NCI-H446 (cell line): Measurements from ENCODE around the gene NAPSA.
A peak's percentile ranks its signal among the peaks of the same experiment; 100 is the strongest.

Source experiments
- DNase-seq, 2 experiments: peaks; one replicate each; lab custom pipeline; 2025; lab: John Stamatoyannopoulos, UW

Gene NAPSA

DNA sequence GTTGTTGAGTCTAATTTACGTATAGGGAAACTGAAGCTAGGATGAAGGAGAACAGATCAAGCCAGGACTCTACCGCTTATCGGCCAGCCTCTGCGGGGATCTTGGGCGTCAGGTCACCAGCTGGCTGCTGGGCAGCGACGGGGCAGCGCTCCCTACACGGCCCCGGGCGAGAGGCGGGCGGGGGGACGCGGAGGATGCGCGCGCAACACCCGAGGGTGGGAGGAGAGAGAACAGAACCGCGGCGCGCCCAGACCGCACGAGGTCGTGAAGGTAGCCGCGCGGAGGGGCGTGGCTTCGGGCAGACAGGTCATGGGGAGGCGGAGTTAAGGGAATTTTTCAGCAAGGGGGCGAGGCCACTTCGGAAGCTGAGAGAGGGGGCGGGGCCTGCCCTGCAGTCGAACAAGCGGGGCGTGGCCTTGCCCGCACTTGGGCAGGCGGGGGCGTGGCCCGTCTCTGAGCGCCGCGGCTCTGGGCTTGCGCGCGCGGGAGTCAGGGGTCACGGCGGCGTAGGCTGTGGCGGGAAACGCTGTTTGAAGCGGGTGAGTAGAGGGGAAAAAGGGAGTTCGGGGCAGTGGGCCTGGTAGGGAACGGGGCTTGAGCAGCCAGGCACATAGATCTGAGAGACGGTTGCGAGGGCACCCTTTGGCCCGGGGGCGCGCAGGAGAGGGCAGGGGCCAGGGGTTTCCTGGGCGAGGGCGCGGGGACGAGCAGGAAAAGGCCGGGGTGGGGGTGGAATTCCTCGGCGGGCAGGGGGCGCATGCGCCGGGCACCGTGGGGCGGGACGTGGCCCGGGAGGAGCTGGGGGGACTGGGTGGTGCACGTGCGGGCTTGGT is 18.6 kb upstream of the NAPSA start, which contains the start of gene POLD1:
Gene POLD1, plus strand, starts transcription at position 496 of the 833 bp plus-strand sequence. CDS start 14,505 bp downstream, outside the sequence.
- DNase-seq: peak; percentile 90 to 98

GRCh38 chr19:50383001-50383851 is 17.8 kb upstream of the NAPSA start:
- DNase-seq: no peak

DNA sequence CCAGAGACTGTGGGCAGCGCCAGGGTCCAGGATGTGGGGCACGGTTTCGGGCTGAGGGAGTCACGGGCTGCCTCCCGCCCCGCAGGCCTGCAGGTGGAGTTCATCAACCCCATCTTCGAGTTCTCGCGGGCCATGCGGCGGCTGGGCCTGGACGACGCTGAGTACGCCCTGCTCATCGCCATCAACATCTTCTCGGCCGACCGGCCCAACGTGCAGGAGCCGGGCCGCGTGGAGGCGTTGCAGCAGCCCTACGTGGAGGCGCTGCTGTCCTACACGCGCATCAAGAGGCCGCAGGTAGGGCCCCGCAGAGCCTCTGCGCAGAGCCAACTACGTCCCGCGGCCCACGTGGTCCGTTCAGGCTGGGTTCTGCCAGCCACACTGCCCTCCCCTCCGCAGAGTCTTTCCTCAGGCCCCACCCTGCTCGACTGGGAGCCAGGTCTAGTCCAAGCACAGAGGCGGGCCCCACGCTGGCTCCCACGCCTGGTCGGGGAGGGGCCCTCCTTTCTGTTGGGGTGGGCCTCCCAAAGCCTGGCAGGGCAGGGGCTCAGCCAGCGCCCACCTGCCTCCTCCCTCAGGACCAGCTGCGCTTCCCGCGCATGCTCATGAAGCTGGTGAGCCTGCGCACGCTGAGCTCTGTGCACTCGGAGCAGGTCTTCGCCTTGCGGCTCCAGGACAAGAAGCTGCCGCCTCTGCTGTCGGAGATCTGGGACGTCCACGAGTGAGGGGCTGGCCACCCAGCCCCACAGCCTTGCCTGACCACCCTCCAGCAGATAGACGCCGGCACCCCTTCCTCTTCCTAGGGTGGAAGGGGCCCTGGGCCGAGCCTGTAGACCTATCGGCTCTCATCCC is 16.7 kb upstream of the NAPSA start:
- DNase-seq: no peak

- no peak for DNase-seq
Measured at GRCh38 chr19:50380751-50381151, 15.3 kb upstream of the NAPSA start.

GRCh38 chr19:50380137-50380536 is 14.7 kb upstream of the NAPSA start:
- DNase-seq: no peak

GRCh38 chr19:50379602-50380001 is 14.2 kb upstream of the NAPSA start:
- DNase-seq: no peak

GRCh38 chr19:50378863-50379236 is 13.4 kb upstream of the NAPSA start:
- DNase-seq: no peak

DNA sequence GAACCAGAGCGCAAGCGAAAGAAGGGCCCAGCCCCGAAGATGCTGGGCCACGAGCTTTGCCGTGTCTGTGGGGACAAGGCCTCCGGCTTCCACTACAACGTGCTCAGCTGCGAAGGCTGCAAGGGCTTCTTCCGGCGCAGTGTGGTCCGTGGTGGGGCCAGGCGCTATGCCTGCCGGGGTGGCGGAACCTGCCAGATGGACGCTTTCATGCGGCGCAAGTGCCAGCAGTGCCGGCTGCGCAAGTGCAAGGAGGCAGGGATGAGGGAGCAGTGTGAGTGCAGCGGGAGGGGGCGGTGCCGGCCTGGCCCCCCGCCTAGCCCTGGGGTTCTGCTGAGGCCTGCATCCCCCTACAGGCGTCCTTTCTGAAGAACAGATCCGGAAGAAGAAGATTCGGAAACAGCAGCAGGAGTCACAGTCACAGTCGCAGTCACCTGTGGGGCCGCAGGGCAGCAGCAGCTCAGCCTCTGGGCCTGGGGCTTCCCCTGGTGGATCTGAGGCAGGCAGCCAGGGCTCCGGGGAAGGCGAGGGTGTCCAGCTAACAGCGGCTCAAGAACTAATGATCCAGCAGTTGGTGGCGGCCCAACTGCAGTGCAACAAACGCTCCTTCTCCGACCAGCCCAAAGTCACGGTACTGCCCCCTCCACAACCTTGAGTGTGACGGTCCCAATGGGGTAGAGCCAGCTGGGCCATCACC is 12.9 kb upstream of the NAPSA start:
- DNase-seq: no peak

DNA sequence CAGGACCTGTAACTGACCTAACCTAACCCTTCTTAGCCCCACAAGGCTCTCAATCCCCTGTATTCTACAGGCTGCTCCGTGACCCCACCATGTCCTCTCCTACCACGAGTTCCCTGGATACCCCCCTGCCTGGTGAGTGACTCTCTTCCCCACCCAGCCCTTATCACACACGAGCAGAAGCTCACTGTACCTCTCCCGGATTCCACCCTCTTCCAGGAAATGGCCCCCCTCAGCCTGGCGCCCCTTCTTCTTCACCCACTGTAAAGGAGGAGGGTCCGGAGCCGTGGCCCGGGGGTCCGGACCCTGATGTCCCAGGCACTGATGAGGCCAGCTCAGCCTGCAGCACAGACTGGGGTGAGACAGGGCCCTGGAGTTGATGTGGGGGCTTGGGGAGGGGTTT is 12.1 kb upstream of the NAPSA start:
- no peak for DNase-seq

- peak in 1 of 2 experiments; percentile 81 for DNase-seq
Measured at GRCh38 chr19:50377051-50377461, 11.6 kb upstream of the NAPSA start.

GRCh38 chr19:50376166-50377050 is 11.0 kb upstream of the NAPSA start, which contains the start of gene NR1H2:
Gene NR1H2, plus strand, starts transcription at chr19:50376457. Its CDS starts 1,149 bp downstream, at chr19:50377606.
- peak; percentile 98 to 99 for DNase-seq

- DNase-seq: no peak
Measured at GRCh38 chr19:50371914-50372475, 6.6 kb upstream of the NAPSA start.

DNA sequence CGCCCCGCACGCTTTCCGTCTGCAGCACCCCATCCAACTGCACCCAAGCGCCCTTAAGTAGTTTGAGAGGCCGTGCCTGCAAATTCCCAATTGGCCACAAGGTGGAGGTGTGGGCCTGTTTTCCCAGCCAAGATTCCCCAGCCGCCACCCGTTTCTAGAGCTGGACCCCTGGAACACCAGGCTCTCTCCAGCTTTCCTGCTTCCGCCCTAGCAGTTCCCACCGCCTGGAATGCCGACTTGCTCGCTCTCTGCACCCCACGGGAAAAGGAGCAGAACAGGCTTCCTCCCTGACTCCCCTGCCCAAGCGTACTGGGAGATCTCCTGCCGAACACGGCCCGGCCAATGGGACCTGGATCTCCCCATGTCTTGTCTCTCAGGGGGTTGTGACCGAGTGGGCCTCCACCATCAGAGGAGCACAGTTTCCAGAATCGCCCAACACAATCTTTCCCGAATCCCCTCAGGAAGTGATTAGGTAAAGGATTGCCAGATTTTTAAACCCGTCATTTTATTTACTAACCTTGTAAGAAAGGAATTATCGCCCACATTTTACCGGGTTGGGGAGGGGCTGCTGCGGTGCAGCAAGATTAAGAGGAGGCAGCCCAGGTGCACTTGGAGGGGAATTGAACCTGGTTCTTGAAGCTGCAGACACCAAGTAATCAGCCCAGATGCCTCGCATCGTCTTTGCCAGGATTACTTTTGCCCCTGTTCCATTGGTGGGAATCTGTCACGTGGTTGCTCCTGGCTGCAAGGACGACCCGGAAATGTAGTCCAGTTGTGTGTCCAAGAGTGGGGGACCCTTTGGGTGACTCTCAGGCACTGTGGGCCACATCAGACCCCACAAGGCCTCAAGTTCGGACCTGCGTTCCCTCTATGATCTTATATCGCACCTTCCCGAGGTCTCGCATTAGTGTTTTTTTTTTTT is 3.5 kb upstream of the NAPSA start:
- DNase-seq: peak; percentile 70 to 88

DNA sequence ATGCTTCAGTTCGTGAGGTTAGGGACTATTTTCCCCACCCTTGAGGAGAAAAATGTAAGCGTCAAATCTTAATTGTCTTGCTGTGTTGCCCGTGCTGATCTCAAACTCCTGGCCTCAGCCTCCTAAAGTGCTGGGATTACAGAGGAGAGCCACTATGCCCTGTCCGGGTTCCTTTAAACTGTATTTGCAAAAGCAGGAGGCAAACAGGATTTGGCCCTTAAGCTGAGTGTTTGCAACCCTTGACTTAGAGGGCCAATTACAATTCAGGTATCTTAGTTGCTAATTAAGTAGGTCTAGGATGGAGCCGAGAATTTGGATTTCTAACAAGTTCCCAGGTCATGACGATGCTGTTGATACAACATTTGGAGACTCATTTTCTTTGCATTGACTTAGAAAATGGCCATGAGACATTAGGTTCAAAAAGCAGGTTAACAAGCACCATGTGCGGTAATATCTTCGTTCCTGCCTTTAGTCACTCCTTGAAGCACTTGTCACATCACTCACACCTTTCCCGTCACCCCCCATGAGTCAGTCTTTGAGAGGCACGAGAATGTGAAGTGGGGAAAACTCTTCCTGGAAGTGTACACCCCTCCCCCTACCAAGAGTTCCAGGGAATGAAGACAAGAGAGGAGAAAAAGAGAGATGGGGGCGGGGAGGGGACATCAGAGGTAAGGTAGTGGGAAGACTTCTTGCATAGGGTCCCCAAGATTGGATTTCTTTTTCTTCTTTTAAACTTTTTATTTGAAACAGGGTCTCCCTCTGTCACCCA is 2.6 kb downstream of the NAPSA start:
- no peak for DNase-seq

DNA sequence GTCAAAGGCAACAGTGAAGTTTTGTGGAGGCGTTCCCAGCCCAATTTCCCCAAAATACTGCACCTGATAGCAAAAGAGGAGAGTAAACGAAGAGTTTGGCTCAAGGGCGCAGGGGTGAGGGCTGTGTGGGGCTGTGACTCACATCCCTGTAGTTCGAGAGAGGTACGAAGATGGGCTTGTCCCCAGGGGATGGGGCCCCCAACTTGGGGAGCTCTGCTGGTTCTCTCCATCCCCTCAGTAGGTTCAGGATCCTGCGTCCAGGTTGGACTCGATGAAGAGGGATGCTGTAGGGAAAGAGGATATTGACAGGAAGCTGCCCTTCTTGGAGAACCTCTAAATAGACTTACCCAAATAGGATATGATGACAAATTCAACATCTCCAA is 3.4 kb downstream of the NAPSA start:
- DNase-seq: no peak

DNA sequence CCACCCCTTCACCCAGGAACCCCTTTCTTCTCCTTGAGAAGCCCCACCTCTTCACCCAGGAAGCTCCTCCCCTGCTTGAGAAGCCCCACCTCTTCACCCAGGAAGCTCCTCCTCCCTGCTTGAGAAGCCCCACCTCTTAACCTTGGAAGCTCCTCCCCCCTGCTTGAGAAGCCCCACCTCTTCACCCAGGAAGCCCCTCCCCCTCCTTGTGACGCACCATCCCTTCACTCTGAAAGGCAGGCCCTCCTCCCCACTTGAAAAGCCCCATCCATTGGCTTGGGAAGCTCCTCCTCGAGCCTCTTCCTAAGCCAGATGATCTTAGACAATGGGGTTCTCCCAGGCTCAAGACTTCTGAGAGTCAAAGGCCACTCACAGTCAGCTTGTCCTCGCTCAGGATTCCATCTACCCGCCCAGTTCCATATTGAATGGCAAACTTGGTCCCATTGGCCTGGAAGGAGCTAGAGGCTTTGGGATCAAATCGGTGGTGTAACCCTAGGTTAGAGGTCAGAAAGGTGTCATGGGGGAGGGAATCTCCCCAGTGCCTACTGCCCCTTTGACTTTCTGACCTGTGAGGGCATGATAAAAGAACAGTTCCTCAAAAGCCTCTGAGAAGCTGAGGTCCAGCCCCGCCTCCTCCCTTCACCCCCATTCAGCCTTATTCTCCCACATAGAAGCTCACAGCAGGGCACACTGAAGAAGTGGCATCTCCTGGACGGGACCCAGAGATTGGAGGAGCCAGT is 4.0 kb downstream of the NAPSA start:
- no peak for DNase-seq

GRCh38 chr19:50359328-50359818 is 6.1 kb downstream of the NAPSA start:
- DNase-seq: no peak
